ENCODE measurements around the gene F9. TPM values are rescaled to one million over a fixed set of nuclear protein-coding genes. Genes with fewer than 3 reads are reported as not detected.

The F9 gene
- total and polyA plus RNA-seq, 10 of the 15 experiments (the other 5 are each of a cell fraction or from before 2014, with no cell fraction given) = 0.18 TPM; not detected in 9

DNA sequence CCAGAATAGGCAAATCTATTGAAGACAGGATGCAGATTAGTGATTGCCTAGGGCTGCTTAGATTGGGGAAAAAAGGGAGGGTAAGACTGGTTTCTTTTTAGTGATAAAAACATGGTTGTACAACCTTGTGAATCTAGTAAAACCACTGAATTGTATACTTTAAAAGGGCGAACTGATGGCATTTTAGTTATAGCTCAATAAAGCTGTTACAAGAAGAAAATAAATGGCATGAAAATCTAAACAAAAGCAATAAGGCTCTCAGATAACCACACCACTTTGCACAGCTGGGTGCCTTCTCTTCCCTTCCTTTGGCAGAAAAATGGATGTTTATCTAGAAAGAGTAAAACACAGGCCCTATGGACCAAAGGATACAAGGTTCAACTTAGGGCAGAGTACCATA is 69.6 kb downstream of the F9 start:
- POLR2A ChIA-PET = no interaction called here
- intact Hi-C loops (cut with micrococcal nuclease; ENCODE audit: unreplicated experiment) (no loop called here), in situ Hi-C loops (cut with MboI) (no loop called here)
- RAD21 ChIA-PET (ENCODE audit: unreplicated experiment) = no interaction called here
- ATAC-seq (no peak), DNase-seq (ENCODE audit: low read depth, low spot score) (no peak), FAIRE-seq (no peak)
- SMC1A ChIA-PET (ENCODE audit: uncharacterized antibody, unreplicated experiment) = no interaction called here
- WGBS (ENCODE audit: insufficient coverage, insufficient replicate concordance, low lambda C conversion rate, missing lambda C conversion rate) = 7% methylated on average over 1 of the region's 1 CpG
- no peaks in the 10 kb centered on the region for H3K9me3 ChIP-seq (replicated peaks; ENCODE audit: control insufficient read depth, insufficient read depth, low read length)
- H3K36me3 ChIP-seq (ENCODE audit: control insufficient read depth in 2 of 2, insufficient read depth in 2 of 2, low read length in 1 of 2) = no peaks in the 10 kb centered on the region
- no peak overlapping the region for H3K9ac ChIP-seq (ENCODE audit: control insufficient read depth, insufficient read depth, low read length)
- H4K20me1 ChIP-seq (ENCODE audit: control insufficient read depth, insufficient read depth) = no peaks in the 10 kb centered on the region
- no peak overlapping the region for H3K27ac ChIP-seq (ENCODE audit: control insufficient read depth, insufficient read depth)
- TF ChIP-seq KAT2A (conservative IDR thresholded peaks at IDR 0.05; ENCODE audit: control insufficient read depth, low read depth, low read length) = no peak
- TF ChIP-seq SUZ12 (IDR thresholded peaks at IDR 0.05; ENCODE audit: unreplicated experiment) = no peak
- TF ChIP-seq MYC (IDR thresholded peaks at IDR 0.05; ENCODE audit: insufficient read depth, insufficient read length, insufficient replicate concordance, low read length, severe bottlenecking) = no peak
- TF ChIP-seq, protein P1, sequence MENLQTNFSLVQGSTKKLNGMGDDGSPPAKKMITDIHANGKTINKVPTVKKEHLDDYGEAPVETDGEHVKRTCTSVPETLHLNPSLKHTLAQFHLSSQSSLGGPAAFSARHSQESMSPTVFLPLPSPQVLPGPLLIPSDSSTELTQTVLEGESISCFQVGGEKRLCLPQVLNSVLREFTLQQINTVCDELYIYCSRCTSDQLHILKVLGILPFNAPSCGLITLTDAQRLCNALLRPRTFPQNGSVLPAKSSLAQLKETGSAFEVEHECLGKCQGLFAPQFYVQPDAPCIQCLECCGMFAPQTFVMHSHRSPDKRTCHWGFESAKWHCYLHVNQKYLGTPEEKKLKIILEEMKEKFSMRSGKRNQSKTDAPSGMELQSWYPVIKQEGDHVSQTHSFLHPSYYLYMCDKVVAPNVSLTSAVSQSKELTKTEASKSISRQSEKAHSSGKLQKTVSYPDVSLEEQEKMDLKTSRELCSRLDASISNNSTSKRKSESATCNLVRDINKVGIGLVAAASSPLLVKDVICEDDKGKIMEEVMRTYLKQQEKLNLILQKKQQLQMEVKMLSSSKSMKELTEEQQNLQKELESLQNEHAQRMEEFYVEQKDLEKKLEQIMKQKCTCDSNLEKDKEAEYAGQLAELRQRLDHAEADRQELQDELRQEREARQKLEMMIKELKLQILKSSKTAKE (IDR thresholded peaks at IDR 0.05; ENCODE audit: low read depth, poor library complexity, severe bottlenecking) = no peak
- TF ChIP-seq ZZZ3 (IDR thresholded peaks at IDR 0.05; ENCODE audit: control insufficient read depth, insufficient read length, low read depth) = no peak
- no peak for TF ChIP-seq EGR1 (IDR thresholded peaks at IDR 0.05; ENCODE audit: borderline replicate concordance in 1 of 2, low read depth in 2 of 2, low read length in 2 of 2)
- TF ChIP-seq CHD1 (IDR thresholded peaks at IDR 0.05; ENCODE audit: low read depth, low read length) = no peak
- no peak for TF ChIP-seq MEF2A (IDR thresholded peaks at IDR 0.05; ENCODE audit: insufficient read depth, low read depth, low read length)
- TF ChIP-seq EZH2 (IDR thresholded peaks at IDR 0.05; ENCODE audit: borderline replicate concordance, control insufficient read depth, low read depth, low read length) = no peak
- no peak for TF ChIP-seq CBFB (IDR thresholded peaks at IDR 0.05; ENCODE audit: low read depth)
- TF ChIP-seq, protein P2, sequence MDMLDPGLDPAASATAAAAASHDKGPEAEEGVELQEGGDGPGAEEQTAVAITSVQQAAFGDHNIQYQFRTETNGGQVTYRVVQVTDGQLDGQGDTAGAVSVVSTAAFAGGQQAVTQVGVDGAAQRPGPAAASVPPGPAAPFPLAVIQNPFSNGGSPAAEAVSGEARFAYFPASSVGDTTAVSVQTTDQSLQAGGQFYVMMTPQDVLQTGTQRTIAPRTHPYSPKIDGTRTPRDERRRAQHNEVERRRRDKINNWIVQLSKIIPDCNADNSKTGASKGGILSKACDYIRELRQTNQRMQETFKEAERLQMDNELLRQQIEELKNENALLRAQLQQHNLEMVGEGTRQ (IDR thresholded peaks at IDR 0.05; ENCODE audit: borderline replicate concordance, low read depth, low read length) = no peak
- no peak for TF ChIP-seq POLR2AphosphoS2 (IDR thresholded peaks at IDR 0.05; ENCODE audit: low read depth, low read length)
- H3K4me1 ChIP-seq (ENCODE audit: control insufficient read depth, insufficient read depth, low read length) = no peaks in the 10 kb centered on the region
- H3K4me2 ChIP-seq (ENCODE audit: control insufficient read depth, insufficient read depth) = no peak overlapping the region
- no peak overlapping the region for H2AFZ ChIP-seq (ENCODE audit: control insufficient read depth, low read depth, low read length)
- BruUV-seq (replicated peaks) = no TSS peak
- no peaks in the 10 kb centered on the region for H3K79me2 ChIP-seq (ENCODE audit: control insufficient read depth, insufficient read depth, low read length)
- no peak overlapping the region for H3K4me3 ChIP-seq
- CTCF ChIA-PET = no interaction called here
- H3K27me3 ChIP-seq (replicated peaks in 1 of 2; ENCODE audit: control insufficient read depth in 2 of 2, insufficient read depth in 2 of 2, low read length in 1 of 2) = no peaks in the 10 kb centered on the region

Other genes starting within 250 kb of the F9 start
- 0.51 and 0.82 TPM in 2 replicates for gene MCF2, start 177.4 kb downstream of the F9 start, total RNA-seq (2014; rRNA removed)
- 0.49 and 0.97 TPM in 2 replicates for gene MCF2, start 177.4 kb downstream of the F9 start, total RNA-seq (2014; rRNA removed; fragmentation: Illumina TruSeq; extraction: Trizol)
- 0.36 and 0.45 TPM in 2 replicates for gene MCF2, start 177.4 kb downstream of the F9 start, total RNA-seq (2021)
- gene MCF2, start 177.4 kb downstream of the F9 start, polyA plus RNA-seq (2011; rRNA removed) = 3.3 and 6.0 TPM in 2 replicates
- gene MCF2, start 177.4 kb downstream of the F9 start, polyA plus RNA-seq (2014; fragmentation: Illumina TruSeq; extraction: Trizol) = 0.66 and 0.76 TPM in 2 replicates
- gene MCF2, start 177.4 kb downstream of the F9 start, polyA plus RNA-seq (2014; fragmentation: Nextera tagmentation; extraction: Ambion mirVana) = under 1 TPM; 0.24 to 0.31 TPM
- 0.49 and 0.75 TPM in 2 replicates for gene MCF2, start 177.4 kb downstream of the F9 start, polyA plus RNA-seq (2014; rRNA removed)
- under 1 TPM; 0.07 to 0.08 TPM for gene MCF2, start 177.4 kb downstream of the F9 start, polyA plus RNA-seq (2016; fragmentation: Nextera tagmentation; extraction: Ambion mirVana)